GM21526 (cell line): Measurements from ENCODE around the gene PEX6.

Source experiments
- ATAC-seq: cut with Tn5 transposase; IDR thresholded peaks from one replicate; pipeline ENCODE4 v1.9.1; 2021; ENCODE audit warnings: moderate library complexity; ENCODE audit not compliant: unreplicated experiment, low FRiP score

PEX6 gene

GRCh38 chr6:42937548-42938427 lies 41.2 kb downstream of the PEX6 start:
- no peak for ATAC-seq

GRCh38 chr6:42936398-42936797 lies 42.6 kb downstream of the PEX6 start:
- no peak for ATAC-seq

GRCh38 chr6:42935322-42935721 lies 43.7 kb downstream of the PEX6 start:
- no peak for ATAC-seq

GRCh38 chr6:42933205-42933604 lies 45.8 kb downstream of the PEX6 start:
- no peak for ATAC-seq

- ATAC-seq, result no peak
Observed at GRCh38 chr6:42932412-42932811, 46.6 kb downstream of the PEX6 start.

GRCh38 chr6:42929821-42930360 lies 49.1 kb downstream of the PEX6 start:
- peak; percentile 40 for ATAC-seq

GRCh38 chr6:42928986-42929820 lies 49.8 kb downstream of the PEX6 start, which contains the start of gene CNPY3:
TSS of gene CNPY3 (plus strand) at chr6:42929480. CDS start at chr6:42929571, 91 bp downstream.
- peak; percentile 63 for ATAC-seq

GRCh38 chr6:42925248-42925857 lies 53.6 kb downstream of the PEX6 start:
- ATAC-seq, result no peak

GRCh38 chr6:42923666-42924065 lies 55.3 kb downstream of the PEX6 start:
- no peak for ATAC-seq

- no peak for ATAC-seq
Observed at GRCh38 chr6:42921801-42922200, 57.2 kb downstream of the PEX6 start.

GRCh38 chr6:42916288-42916687 lies 62.7 kb downstream of the PEX6 start:
- ATAC-seq, result no peak

GRCh38 chr6:42915732-42916131 lies 63.2 kb downstream of the PEX6 start, which contains the start of gene PTCRA:
TSS of gene PTCRA (plus strand) at chr6:42916053. CDS start at chr6:42916070, 17 bp downstream.
- ATAC-seq, result no peak

GRCh38 chr6:42914546-42914945 lies 64.4 kb downstream of the PEX6 start:
- ATAC-seq, result no peak
